ENCODE results near the gene FCGBP. TPM values are rescaled to one million over a fixed set of nuclear protein-coding genes. Genes with fewer than 3 reads are reported as not detected.
"Not testable (repeated sequence)": the region's sequence is repeated elsewhere in the genome, so short reads cannot be mapped to it uniquely, and the experiment has no call there.

Gene FCGBP
- total and polyA plus RNA-seq, 2 of the 4 experiments (the other 2 are of a cell fraction), result under 0.01 to 0.03 TPM

DNA sequence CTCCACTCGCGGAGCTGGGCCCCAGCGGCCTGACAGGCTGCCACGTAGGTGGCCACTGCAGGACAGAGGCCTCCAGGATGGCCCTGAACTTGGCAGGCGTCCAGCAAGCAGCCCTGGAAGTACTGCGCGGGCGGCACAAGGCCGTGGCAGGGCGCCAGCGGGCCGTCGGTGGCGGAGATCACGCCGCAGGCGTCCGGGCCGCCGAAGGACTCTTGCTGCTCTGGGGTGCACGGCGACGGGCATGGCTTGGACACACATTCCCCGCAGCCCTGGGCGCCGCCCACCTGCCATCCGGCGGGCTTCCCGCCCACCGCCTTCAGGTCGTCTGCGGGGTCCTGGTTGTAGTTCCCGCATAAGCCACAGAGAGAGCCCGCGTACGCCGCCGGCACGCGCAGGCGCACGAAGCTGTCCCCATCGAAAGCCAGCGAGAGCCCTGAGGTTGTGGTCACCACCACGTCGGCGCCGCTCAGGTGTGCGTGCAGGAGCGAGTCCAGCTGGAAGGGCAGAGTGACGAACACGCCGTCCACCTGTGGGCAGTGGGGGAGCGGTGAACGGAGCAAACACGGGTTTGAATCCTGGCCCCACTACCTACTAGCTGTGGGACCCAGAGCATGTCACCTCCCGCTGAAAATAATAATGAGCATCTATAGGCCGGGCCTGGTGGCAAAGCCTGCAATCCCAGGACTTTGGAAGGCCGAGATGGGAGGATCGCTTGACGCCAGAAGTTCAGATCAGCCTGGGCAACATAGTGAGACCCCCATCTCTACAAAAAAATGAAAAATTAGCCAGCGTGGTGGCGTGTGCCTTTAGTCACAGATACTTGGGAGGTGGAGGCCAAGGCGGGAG lies 42.6 kb downstream of the FCGBP start:
- H3K9ac ChIP-seq (ENCODE audit: low read depth, low read length); H3K4me2 ChIP-seq (ENCODE audit: low read depth, low read length); H3K27ac ChIP-seq (ENCODE audit: insufficient read depth, low read length); H4K8ac ChIP-seq (ENCODE audit: low read depth in 2 of 2, low read length in 2 of 2); in situ Hi-C loops (cut with MboI; ENCODE audit: low sequenced_read_pairs); H3K36me3 ChIP-seq (ENCODE audit: control insufficient read depth, insufficient read depth, low read length); CTCF ChIA-PET; H3K14ac ChIP-seq (replicated peaks; ENCODE audit: low read depth, low read length); H3K27me3 ChIP-seq (ENCODE audit: control insufficient read depth, insufficient read depth, low read length); H3K4me3 ChIP-seq (ENCODE audit: insufficient read depth, low read depth, low read length); H2BK15ac ChIP-seq (ENCODE audit: low read depth, low read length); H3K4me1 ChIP-seq (ENCODE audit: control insufficient read depth, insufficient read depth, low read length); H2AK9ac ChIP-seq (replicated peaks; ENCODE audit: low read depth, low read length, poor library complexity); H3K18ac ChIP-seq (ENCODE audit: low read depth, low read length); BruUV-seq (replicated peaks); H3K79me1 ChIP-seq (ENCODE audit: low read depth in 1 of 2, low read length in 2 of 2); H2BK120ac ChIP-seq (ENCODE audit: low read depth, low read length); H2AK5ac ChIP-seq (ENCODE audit: low read depth, low read length); H3K4ac ChIP-seq (ENCODE audit: low read depth, low read length); H2BK20ac ChIP-seq (ENCODE audit: low read depth, low read length); H4K91ac ChIP-seq (ENCODE audit: insufficient read depth, low read depth, low read length); dilution Hi-C loops (cut with HindIII; ENCODE audit: low sequenced_read_pairs, unreplicated experiment); H2BK5ac ChIP-seq (ENCODE audit: low read depth, low read length, poor library complexity, severe bottlenecking); H4K5ac ChIP-seq (ENCODE audit: low read depth, low read length); POLR2A ChIA-PET (ENCODE audit: unreplicated experiment); H3K56ac ChIP-seq (ENCODE audit: extremely low read depth, insufficient read depth, low read length); DNase-seq; H3K9me1 ChIP-seq (ENCODE audit: insufficient read depth, low read length); H3K23ac ChIP-seq (ENCODE audit: low read depth, low read length); intact Hi-C loops (cut with micrococcal nuclease); H3K9me3 ChIP-seq (ENCODE audit: control insufficient read depth, insufficient read depth, low read length); H4K20me1 ChIP-seq (ENCODE audit: insufficient read depth, low read length): not testable (repeated sequence)
- 34% methylated on average over 53 of the region's 64 CpGs; no CpG with 5 or more reads in 1 of the 2 experiments for WGBS, 2 experiments (ENCODE audit: extremely low coverage in 2 of 2, insufficient read length in 1 of 2)
- peak; percentile 48; the same call in 1 of the 2 replicates for ATAC-seq (ENCODE audit: low read depth)
- peak overlapping the region; percentile 1 for H2AFZ ChIP-seq (replicated peaks; ENCODE audit: low read length, poor library complexity)

Measured in IMR-90 (cell line).